B cell (primary cell): Measurements from ENCODE around the gene SASH1.

ENCODE experiments used
- EZH2 ChIP-seq: IDR thresholded peaks from 2 replicates; pipeline ENCODE4 v1.6.1; 2012; ENCODE audit warnings: borderline replicate concordance, low read depth, mild to moderate bottlenecking, moderate library complexity, low read length; ENCODE audit not compliant: insufficient read depth, poor library complexity, severe bottlenecking
- TF ChIP-seq, protein P1 (sequence below): fragments of 200-600 bp; IDR thresholded peaks from one replicate; pipeline ENCODE4 v1.8.0; 2022; ENCODE audit warnings: antibody characterized with exemption, mild to moderate bottlenecking

GRCh38 chr6:148340586-148341297 lies 1.9 kb upstream of the SASH1 start:
- TF ChIP-seq, protein P1, sequence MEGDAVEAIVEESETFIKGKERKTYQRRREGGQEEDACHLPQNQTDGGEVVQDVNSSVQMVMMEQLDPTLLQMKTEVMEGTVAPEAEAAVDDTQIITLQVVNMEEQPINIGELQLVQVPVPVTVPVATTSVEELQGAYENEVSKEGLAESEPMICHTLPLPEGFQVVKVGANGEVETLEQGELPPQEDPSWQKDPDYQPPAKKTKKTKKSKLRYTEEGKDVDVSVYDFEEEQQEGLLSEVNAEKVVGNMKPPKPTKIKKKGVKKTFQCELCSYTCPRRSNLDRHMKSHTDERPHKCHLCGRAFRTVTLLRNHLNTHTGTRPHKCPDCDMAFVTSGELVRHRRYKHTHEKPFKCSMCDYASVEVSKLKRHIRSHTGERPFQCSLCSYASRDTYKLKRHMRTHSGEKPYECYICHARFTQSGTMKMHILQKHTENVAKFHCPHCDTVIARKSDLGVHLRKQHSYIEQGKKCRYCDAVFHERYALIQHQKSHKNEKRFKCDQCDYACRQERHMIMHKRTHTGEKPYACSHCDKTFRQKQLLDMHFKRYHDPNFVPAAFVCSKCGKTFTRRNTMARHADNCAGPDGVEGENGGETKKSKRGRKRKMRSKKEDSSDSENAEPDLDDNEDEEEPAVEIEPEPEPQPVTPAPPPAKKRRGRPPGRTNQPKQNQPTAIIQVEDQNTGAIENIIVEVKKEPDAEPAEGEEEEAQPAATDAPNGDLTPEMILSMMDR, result no peak
- no peak for TF ChIP-seq EZH2
